ENCODE results near the gene ZDHHC23.

The ZDHHC23 gene

DNA sequence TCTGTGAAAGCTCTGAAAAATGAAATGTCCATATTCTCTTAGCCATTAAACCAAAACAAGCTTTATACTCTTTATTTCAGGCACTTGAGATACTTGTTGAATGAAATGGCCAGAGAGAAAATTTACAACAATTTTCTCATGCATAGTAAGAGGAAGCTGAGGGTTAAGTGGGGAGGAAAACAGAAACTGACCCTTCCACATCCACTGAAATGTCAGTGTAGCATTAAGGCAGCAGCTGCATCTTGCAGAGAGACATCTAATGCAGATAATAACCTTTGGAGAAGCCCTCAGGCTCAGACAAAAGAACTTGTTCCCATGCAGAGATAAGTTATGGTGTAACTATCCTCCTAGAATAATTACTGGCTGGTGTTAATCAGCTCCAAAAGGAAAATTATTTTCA lies 34.0 kb downstream of the ZDHHC23 start:
- no peak for DNase-seq
- in situ Hi-C loops (cut with HindIII; ENCODE audit: low pct_ligation_motif_present, low pct_unique_long_range_greater_than_20kb, low sequenced_read_pairs), result no loop called here

DNA sequence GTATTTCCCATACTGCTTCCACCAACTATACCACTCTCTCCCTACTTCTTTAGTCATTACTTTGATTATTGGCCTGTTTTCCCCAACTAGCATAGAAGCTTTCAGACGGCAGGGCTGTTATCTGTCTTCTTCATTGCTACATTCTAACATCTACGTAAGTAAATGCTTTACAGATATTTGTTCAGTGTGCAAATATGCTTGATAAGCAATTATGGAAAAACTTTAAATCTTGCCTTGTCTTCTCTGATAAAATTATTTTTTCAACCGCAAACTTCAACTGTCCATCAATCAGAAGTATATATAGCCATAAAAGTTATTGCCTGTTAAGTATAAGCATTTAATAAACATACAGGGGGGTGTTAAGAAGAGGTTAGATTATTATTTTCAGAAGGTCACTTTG lies 35.7 kb downstream of the ZDHHC23 start:
- in situ Hi-C loops (cut with HindIII; ENCODE audit: low pct_ligation_motif_present, low pct_unique_long_range_greater_than_20kb, low sequenced_read_pairs), result no loop called here
- no peak for DNase-seq

DNA sequence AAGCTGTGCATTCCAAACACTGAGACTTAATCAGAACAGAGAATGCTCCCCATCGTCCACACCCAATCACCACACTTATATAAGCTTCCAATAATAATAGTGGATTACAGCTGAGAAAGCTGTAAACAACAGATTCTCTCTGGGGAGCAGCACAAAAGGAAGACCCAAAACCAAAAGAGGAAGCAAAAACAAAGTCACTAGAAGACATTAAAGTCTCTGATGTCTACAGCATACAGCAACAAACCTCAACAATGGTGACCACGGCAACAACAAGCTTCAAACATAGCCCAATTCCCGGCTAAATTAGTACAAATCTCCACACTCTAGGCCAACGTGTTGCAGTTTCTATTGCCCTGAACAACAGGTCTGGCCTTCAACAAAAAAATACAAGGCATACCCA lies 37.7 kb downstream of the ZDHHC23 start:
- DNase-seq, result no peak
- in situ Hi-C loops (cut with HindIII; ENCODE audit: low pct_ligation_motif_present, low pct_unique_long_range_greater_than_20kb, low sequenced_read_pairs), result no loop called here

DNA sequence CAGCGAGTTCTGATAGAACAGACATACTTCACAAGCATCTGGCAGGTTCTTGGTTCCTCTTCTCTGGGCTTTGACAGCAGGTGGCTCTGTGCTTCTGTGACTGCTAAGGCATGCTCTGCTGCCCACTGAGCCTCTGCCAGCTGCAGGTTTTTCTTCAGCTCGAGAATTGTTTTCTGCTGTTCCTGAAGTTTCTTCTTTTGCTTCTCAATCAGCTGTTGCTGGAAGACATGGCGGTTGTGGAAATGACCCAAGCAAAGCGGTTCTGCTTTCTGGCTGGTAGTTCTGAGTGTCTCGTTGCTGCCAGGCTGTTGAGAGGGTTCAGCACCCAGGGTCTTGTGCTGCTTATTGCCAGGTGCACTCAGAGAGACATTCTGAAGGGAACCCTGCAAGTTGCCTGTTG lies 57.7 kb downstream of the ZDHHC23 start:
- in situ Hi-C loops (cut with HindIII; ENCODE audit: low pct_ligation_motif_present, low pct_unique_long_range_greater_than_20kb, low sequenced_read_pairs), result no loop called here
- no peak for DNase-seq

DNA sequence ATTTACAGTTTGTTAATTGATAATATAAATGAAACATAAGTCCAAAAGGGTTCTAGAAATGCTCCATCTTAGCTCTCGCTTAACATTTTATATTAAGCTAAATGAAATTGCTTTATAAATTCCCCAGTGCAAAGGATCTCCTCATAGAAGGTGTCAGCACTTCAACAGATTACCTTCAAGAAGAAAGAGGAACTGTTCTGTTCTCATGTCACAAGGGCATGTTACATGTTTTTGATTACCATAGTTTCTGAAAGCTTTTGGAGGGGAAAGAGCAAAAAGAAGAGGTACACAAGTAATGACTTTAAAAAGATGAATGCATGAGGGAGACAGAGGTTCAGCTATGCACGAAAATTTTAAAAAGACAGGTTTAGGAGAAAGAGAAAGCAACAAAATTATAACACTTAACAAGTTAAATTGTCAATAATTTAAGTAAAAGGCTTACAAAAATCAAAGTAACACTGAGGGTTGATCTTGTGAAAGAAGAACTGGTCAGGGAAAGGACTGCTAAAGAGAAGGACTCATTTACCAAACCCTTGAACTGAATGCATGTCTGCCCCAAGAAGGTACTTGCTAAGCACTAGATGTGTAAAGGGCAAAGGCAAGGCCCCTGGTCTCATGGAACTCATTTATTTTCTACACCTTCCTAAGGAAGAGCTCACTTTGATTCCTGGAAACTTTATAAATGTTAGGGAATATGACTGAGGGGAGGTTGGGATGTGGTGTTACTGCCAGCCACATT lies 63.4 kb downstream of the ZDHHC23 start:
- in situ Hi-C loops (cut with HindIII; ENCODE audit: low pct_ligation_motif_present, low pct_unique_long_range_greater_than_20kb, low sequenced_read_pairs), result no loop called here

More for the DNA sequence above, 63.4 kb downstream of the ZDHHC23 start:
- no peak for DNase-seq
